ENCODE data around the gene TAB3.
"Not testable (repeated sequence)": the region's sequence is repeated elsewhere in the genome, so short reads cannot be mapped to it uniquely, and the experiment has no call there.

The TAB3 gene

GRCh38 chrX:30814978-30815377 lies 74.1 kb downstream of the TAB3 start:
- DNase-seq: no peak

- no peak for DNase-seq
Observed at GRCh38 chrX:30812326-30812725, 76.7 kb downstream of the TAB3 start.

- DNase-seq: no peak
Observed at GRCh38 chrX:30806187-30806728, 82.8 kb downstream of the TAB3 start.

- DNase-seq: no peak
Observed at GRCh38 chrX:30804462-30804861, 84.6 kb downstream of the TAB3 start.

GRCh38 chrX:30800901-30801300 lies 88.2 kb downstream of the TAB3 start:
- DNase-seq: no peak

GRCh38 chrX:30799327-30799726 lies 89.7 kb downstream of the TAB3 start:
- no peak for DNase-seq

GRCh38 chrX:30798810-30799209 lies 90.2 kb downstream of the TAB3 start:
- DNase-seq: no peak

GRCh38 chrX:30797301-30797700 lies 91.8 kb downstream of the TAB3 start:
- not testable (repeated sequence) for DNase-seq

- DNase-seq: no peak
Observed at GRCh38 chrX:30795981-30796958, 92.8 kb downstream of the TAB3 start.

- no peak for DNase-seq
Observed at GRCh38 chrX:30794497-30794896, 94.6 kb downstream of the TAB3 start.

GRCh38 chrX:30793767-30794103 lies 95.3 kb downstream of the TAB3 start:
- DNase-seq: no peak

- no peak for DNase-seq
Observed at GRCh38 chrX:30793075-30793766, 95.8 kb downstream of the TAB3 start.

- DNase-seq: no peak
Observed at GRCh38 chrX:30791296-30792278, 97.5 kb downstream of the TAB3 start.

- DNase-seq: no peak
Observed at GRCh38 chrX:30787012-30787411, 102.0 kb downstream of the TAB3 start.

- DNase-seq: no peak
Observed at GRCh38 chrX:30786374-30786773, 102.7 kb downstream of the TAB3 start.

GRCh38 chrX:30781711-30782444 lies 107.2 kb downstream of the TAB3 start:
- no peak for DNase-seq

GRCh38 chrX:30779453-30780030 lies 109.5 kb downstream of the TAB3 start:
- DNase-seq: no peak

GRCh38 chrX:30777575-30777974 lies 111.5 kb downstream of the TAB3 start:
- no peak for DNase-seq
